D721Med (cell line): ENCODE measurements around the gene NAP1L1.

Experiments used
- DNase-seq: peaks from one replicate; pipeline ENCODE4 v3.0.0; 2011; ENCODE audit warnings: low spot score; ENCODE audit not compliant: insufficient read length
- FAIRE-seq: peaks from 2 replicates; lab custom pipeline; 2011; peaks lifted over from hg19 to GRCh38; lab: Jason Lieb, UNC
- TF ChIP-seq, protein P1 (sequence below): IDR thresholded peaks from 2 replicates; pipeline ENCODE4 v1.5.1; 2012; ENCODE audit warnings: mild to moderate bottlenecking, control low read depth; ENCODE audit not compliant: insufficient read depth; ENCODE audit errors: missing control alignments

Gene NAP1L1

DNA sequence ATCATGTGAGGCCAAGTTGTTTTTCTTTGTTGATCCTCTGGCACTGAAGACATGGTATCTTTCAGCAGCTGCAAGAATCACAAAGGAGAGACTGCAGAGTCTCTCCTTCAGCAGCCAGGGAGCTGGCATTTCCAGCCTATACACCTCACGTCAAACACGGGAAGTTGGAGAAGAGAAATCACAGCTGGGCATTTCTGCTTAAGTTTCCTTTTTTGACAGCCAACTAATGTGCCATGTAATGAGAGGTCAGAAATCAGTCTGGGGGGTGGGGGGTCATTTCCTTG lies 81.2 kb downstream of the NAP1L1 start:
- TF ChIP-seq, protein P1, sequence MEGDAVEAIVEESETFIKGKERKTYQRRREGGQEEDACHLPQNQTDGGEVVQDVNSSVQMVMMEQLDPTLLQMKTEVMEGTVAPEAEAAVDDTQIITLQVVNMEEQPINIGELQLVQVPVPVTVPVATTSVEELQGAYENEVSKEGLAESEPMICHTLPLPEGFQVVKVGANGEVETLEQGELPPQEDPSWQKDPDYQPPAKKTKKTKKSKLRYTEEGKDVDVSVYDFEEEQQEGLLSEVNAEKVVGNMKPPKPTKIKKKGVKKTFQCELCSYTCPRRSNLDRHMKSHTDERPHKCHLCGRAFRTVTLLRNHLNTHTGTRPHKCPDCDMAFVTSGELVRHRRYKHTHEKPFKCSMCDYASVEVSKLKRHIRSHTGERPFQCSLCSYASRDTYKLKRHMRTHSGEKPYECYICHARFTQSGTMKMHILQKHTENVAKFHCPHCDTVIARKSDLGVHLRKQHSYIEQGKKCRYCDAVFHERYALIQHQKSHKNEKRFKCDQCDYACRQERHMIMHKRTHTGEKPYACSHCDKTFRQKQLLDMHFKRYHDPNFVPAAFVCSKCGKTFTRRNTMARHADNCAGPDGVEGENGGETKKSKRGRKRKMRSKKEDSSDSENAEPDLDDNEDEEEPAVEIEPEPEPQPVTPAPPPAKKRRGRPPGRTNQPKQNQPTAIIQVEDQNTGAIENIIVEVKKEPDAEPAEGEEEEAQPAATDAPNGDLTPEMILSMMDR = no peak
- DNase-seq = no peak
- FAIRE-seq = no peak

DNA sequence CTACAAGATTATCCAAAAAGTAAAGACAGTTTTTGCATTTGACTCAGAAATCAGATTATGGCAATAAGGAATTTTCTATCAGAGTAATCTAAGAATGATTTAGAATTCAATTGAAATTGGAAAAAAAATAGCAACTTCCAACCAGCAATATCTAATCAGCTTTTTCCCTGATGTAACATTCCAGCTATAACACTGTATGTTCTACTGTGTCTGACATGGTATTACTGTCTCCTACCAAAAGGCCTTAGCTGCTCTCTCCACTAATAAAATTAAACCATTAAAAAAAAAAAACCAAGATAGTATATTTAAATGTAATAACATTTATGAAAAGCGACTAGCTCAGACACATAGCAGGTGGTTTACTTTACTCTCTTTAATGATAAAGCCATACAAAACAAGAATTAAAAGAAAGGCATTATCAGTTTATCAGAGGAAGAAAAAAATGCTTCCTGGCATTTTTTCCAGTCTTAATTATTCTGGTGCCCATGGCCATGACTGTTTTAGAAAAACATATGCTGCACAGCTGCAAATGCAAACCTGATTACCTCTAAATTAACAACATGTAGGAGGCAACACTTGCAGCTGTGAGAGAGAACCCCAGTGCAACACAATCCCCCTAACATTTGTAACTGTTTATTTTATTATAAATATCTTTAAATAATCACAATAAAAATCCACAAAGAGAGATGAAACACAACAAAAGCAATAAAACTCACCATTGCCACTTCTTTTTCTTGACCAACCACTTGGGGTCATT lies 81.7 kb downstream of the NAP1L1 start:
- TF ChIP-seq, protein P1 = no peak
- DNase-seq = no peak
- FAIRE-seq = no peak

DNA sequence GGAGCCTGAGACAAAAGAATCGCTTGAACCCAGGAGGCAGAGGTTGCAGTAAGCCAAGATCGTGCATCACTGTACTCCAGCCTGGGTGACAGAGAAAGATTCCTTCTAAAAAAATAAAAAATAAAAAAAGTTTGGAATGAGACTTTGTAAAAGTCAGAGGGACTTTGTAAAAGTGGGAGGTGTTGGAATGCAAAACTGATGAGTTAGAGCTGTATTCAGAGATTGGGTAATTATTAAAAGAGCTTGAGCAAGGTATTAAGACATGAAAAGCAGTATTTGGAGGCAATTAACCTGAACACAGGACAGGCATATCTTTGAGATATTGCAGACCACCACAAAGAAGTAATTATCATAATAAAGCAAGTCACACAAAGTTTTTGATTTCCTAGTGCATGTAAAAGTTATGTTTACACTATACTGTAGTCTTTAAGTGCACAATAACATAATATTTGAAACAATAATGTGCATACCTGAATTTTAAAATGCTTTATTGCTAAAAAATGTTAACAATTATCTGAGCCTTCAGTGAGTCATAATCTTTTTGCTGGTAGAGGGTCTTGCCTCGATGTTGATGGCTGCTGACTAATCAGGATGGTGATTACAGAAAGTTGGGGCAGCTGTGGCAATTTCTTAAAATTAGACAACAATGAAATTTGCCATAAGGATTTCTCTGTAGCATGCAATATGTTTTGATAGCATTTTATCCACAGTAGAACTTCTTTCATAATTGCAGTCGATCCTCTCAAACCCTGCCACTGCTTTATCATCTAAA lies 86.0 kb downstream of the NAP1L1 start:
- no peak for FAIRE-seq

DNA sequence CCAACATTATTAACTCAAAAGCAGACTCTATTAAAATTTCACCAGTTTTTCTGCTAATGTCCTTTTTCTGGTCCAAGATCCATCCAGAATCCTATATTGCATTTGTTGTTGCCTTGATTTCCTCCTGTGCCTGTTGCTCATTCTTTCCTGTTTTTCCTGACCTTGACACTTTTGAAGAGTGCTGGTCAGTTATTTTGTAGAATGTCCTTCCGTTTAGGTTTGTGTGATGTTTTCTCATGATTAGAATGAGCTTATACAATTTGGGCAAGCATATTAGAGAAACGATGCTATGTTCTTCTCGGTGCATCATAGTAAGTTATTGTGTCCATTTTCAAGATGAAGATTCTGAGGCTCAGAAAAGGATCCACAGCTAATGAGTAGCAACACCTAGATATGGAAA lies 86.8 kb downstream of the NAP1L1 start:
- no peak for FAIRE-seq
- no peak for DNase-seq
- TF ChIP-seq, protein P1 = no peak

More for the DNA sequence above, 86.0 kb downstream of the NAP1L1 start:
- TF ChIP-seq, protein P1 = no peak
- DNase-seq = no peak

DNA sequence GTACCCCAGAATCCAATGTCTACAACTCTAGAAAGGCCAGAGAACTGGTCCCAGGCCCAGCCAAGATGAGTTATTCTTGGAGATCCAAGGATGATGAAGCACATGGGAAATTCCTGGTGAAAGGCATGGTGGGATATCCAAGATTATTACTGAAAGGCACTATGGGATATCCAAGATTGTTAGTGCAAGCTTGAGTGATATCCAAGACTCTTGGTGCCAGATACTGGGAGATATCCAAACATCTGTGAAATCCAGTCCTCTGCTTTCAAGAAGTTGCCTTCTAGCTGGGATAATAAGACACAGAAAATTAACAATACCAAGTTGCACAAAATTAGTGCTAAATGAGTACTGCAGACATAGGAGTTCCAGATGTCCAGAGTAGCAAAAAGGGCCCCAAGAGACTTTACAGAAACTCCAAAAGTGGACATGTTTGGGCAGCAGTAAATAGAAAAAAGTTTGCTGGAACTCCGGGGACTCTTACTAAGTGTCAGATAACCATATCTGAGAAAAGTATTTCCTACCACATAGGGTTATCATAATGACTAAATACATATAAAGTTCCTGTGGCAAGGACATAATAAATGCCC lies 87.5 kb downstream of the NAP1L1 start:
- no peak for DNase-seq
- TF ChIP-seq, protein P1 = no peak
- FAIRE-seq = no peak

DNA sequence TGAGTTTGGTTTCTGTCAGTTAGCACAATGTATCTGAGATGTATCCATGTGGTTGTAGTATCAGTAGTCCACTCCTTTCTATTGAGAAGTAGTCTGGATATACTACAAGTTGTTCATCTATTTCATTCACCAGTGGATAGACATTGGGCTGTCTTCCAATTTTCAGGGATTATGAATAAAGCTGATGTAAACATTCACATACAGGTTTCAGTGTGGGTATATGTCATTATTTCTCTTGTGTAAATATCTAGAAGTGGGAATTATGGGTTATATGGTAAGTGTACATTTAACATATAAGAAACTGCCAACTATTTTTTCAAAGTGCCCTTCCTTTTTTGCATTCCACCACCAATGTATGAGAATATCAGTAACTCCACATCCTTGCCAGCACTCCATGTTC lies 88.8 kb downstream of the NAP1L1 start:
- DNase-seq (no peak), FAIRE-seq (no peak)
- TF ChIP-seq, protein P1 = no peak
